Measurements from ENCODE around the gene HOXA11. TPM values are rescaled to one million over a fixed set of nuclear protein-coding genes. Genes with fewer than 3 reads are reported as not detected.

Gene HOXA11
- total RNA-seq (not detected), polyA plus RNA-seq (not detected)
- long read RNA-seq, donor 1, result 0 reads
- long read RNA-seq, donor 2, result 0 reads
- long read RNA-seq, donor 3, result 0 reads

- H3K27ac ChIP-seq, result peak within 1 kb of the TSS in 1 of 12 donors; percentile 91
- H3K4me3 ChIP-seq, result peak within 1 kb of the TSS; percentile 19 to 58 (median 36)
- H3K36me3 ChIP-seq, result no peaks in the 10 kb centered on the region
- H3K4me1 ChIP-seq, result peaks cover 4 to 55% (median 33%) of the 10 kb centered on the region in 12 donors
- no peaks in the 10 kb centered on the region for H3K9me3 ChIP-seq
- TF ChIP-seq POLR2A (IDR thresholded peaks at IDR 0.05) (no peak), CTCF (IDR thresholded peaks at IDR 0.05) (no peak)
- H3K27me3 ChIP-seq, result peaks cover 83 to 100% (median 100%) of the 10 kb centered on the region in 9 donors
- intact Hi-C loops (cut with DNase I), result no loop called here
- DNase-seq, result peak in 1 of 5 donors; percentile 55
- WGBS, 4 donors, result 4 to 6% (median 5%) methylated on average over 30 to 43 of the region's 43 CpGs
- ATAC-seq, result peak in 1 of 4 donors; percentile 11
Observed at GRCh38 chr7:27185013-27185853, at the start of gene HOXA11. Gene HOXA11 (minus strand): TSS chr7:27185232. CDS start chr7:27185144, 88 bp downstream.

- DNase-seq, result no peak
- Histone ChIP-seq H3K4me3 (no peak overlapping the region), H3K9me3 (no peaks in the 10 kb centered on the region), H3K27ac (no peak overlapping the region), H3K4me1 (peaks cover 0 to 8% (median 0%) of the 10 kb centered on the region in 12 donors), H3K27me3 (peaks cover 15 to 80% (median 26%) of the 10 kb centered on the region in 9 donors), H3K36me3 (no peaks in the 10 kb centered on the region)
- ATAC-seq, result no peak
- intact Hi-C loops (cut with DNase I), result no loop called here
- 81 to 97% (median 85%) methylated on average over 4 of the region's 4 CpGs for WGBS, 4 donors
- TF ChIP-seq POLR2A (IDR thresholded peaks at IDR 0.05) (no peak), CTCF (IDR thresholded peaks at IDR 0.05) (no peak)
Observed at GRCh38 chr7:27229448-27229847, 44.4 kb upstream of the HOXA11 start.

GRCh38 chr7:27224983-27225934 is 40.2 kb upstream of the HOXA11 start:
- peaks cover 22 to 87% (median 66%) of the 10 kb centered on the region in 9 donors for H3K27me3 ChIP-seq
- intact Hi-C loops (cut with DNase I), result no loop called here
- H3K9me3 ChIP-seq, result no peaks in the 10 kb centered on the region
- no peak overlapping the region for H3K4me3 ChIP-seq
- peaks cover 0 to 12% (median 0%) of the 10 kb centered on the region in 12 donors for H3K4me1 ChIP-seq
- 7 to 9% (median 8%) methylated on average over 44 to 61 of the region's 61 CpGs for WGBS, 4 donors
- H3K36me3 ChIP-seq, result no peaks in the 10 kb centered on the region
- ATAC-seq (no peak), DNase-seq (peak in 1 of 5 donors; percentile 47)
- no peak for TF ChIP-seq CTCF (IDR thresholded peaks at IDR 0.05)
- TF ChIP-seq POLR2A (IDR thresholded peaks at IDR 0.05), result no peak
- H3K27ac ChIP-seq, result no peak overlapping the region

Measured in heart left ventricle (tissue), 16 donors.